Pancreas (tissue), 10 donors: ENCODE data around the gene NEUROG3. TPM values are rescaled to one million over a fixed set of nuclear protein-coding genes. Genes with fewer than 3 reads are reported as not detected.

Experiments
- ATAC-seq, 4 donors: fragments of 200-7000 bp; cut with Tn5 transposase; one replicate each; pipeline versions ENCODE4 v1.8.0 to v1.9.1; 2020; ENCODE audit warnings: mild to moderate bottlenecking in 4 of 4, moderate library complexity in 4 of 4
- DNase-seq, 6 donors: peaks; one replicate each; pipeline ENCODE4 v3.0.0-alpha.2; 2020
- FAIRE-seq: peaks from 2 replicates; lab custom pipeline; 2012; peaks lifted over from hg19 to GRCh38; lab: Jason Lieb, UNC
- H3K27ac ChIP-seq, 4 donors: fragments of 200-600 bp; sonication (generic); 1 replicate in 3 of 4; 2 replicates in 1 of 4; pipeline versions ENCODE4 v1.5.0 to v1.8.0; 2020
- H3K27me3 ChIP-seq, 4 donors: fragments of 200-600 bp; one replicate each; pipeline ENCODE4 v1.8.0; 2021
- H3K36me3 ChIP-seq, 3 donors: fragments of 200-600 bp; sonication (generic) in 1 of 3; one replicate each; pipeline versions ENCODE4 v1.5.0 to v1.8.0; 2020 to 2021
- H3K4me1 ChIP-seq, 3 donors: fragments of 200-600 bp; one replicate each; pipeline ENCODE4 v1.8.0; 2021
- H3K4me3 ChIP-seq, 4 donors: fragments of 200-600 bp; sonication (generic) in 2 of 4; one replicate each; pipeline versions ENCODE4 v1.5.0 to v1.8.0; 2020 to 2021
- H3K9me3 ChIP-seq, 4 donors: fragments of 200-600 bp; one replicate each; pipeline ENCODE4 v1.8.0; 2021
- WGBS, 2 donors: extraction: QIAGEN DNeasy Blood & Tissue Kit; methylation state at CpG; one replicate each; pipeline ENCODE4 v1.1.7; 2013; 5-methylcytosine and 5-hydroxymethylcytosine counted together
- intact Hi-C, 3 donors: fragments of 100-400 bp; cut with DNase I; formaldehyde crosslinking; loops; one replicate each; pipeline versions ENCODE4 v1.11.1 to v1.14.2; 2022
- polyA plus RNA-seq, 2 donors: library from polyadenylated mRNA; stranded (reverse); fragments of 200-250 nt; gene quantifications; one replicate each; pipeline ENCODE4 v1.2.3, GENCODE V29; 2013
- total RNA-seq, 6 donors: library from RNA; stranded (reverse); fragmentation: NEBNext Ultra II Directional in 4 of 6; extraction: Animal tissue kit (Norgen Biotek cat#: 25700) in 4 of 6; gene quantifications; one replicate each; pipeline versions ENCODE4 v1.2.1 to v1.2.4, GENCODE V29; 2021 to 2023
- TF ChIP-seq, protein P1 (sequence below), 4 donors: fragments of 200-600 bp; sonication (generic) in 3 of 4; IDR thresholded peaks; one replicate each; pipeline versions ENCODE4 v1.5.0 to v1.8.0; 2021; ENCODE audit warnings: antibody characterized with exemption in 4 of 4
- donor health status: healthy with polysubstance abuse.
- donor health status: DM: no; HTN: no; CAD: no; lungs with moderate emphysema.
- donor health status: DM: no; HTN: no; CAD: no.
- donor health status: control.
- donor health status: control.
- donor health status: Bipolar disorder and iron deficiency.
- donor health status: DM: yes; HTN: yes; CAD: no.
- donor health status: DM: no; HTN: no; CAD: no.
- donor health status: DM: no; HTN: no; CAD: no.
- donor health status: DM: yes; HTN: yes; CAD: no.

Gene NEUROG3
- total and polyA plus RNA-seq, 8 donors: 0.20 TPM; not detected in 7

DNA sequence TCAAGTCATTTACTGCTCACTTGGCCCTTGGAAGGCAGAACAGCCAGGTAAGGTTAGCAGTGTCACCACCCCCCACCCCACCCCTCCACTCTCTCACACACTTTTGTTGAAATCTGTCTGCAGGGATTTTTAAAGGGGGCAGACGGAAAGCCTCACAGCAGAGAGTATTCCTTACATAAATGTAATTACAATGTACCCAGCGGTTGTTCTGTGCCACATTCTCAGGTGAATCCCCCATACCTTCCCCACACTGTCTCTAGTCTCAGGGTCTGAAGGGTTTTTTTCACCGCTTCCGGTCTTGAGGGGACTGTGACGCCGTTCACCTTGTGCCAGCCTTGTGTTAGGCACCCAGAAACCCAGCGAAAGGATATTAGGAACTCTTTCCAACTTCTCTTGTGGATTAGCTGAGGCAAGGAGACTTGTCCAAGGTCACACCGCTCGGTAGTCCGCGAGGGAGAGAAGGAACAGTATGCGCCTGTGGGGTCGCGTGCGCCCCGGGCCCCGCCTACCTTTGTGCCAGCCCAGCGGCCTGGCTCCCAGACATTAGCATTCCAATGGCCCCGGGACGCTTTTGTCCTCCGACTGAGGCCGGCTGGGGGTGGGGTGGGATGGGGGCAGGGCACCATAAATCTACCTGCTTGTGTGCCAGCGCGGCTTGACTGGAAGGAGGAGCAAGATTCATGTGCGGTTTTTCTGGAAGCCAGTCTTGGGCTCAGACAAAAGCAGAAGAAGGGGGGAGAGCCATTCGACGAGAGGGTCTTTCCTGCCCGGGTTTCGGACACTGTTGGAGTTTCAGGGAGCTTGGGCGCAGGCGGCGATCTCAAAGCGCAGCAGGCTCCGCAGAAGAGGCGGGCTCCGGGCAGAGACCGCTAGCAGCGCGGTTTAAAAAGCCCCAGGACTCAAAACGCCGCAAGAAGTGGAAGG is 4.5 kb downstream of the NEUROG3 start:
- 4 to 5% methylated on average over 41 of the region's 41 CpGs for WGBS, 2 donors
- peaks cover 0 to 37% (median 7%) of the 10 kb centered on the region in 4 donors for H3K27me3 ChIP-seq
- DNase-seq: no peak

GRCh38 chr10:69567920-69568319 is 5.3 kb downstream of the NEUROG3 start:
- intact Hi-C loops: no loop called here
- FAIRE-seq: no peak
- Histone ChIP-seq H3K9me3 (no peaks in the 10 kb centered on the region), H3K27ac (no peak overlapping the region), H3K4me1 (no peaks in the 10 kb centered on the region), H3K4me3 (no peak overlapping the region), H3K36me3 (no peaks in the 10 kb centered on the region), H3K27me3 (peaks cover 0 to 30% (median 4%) of the 10 kb centered on the region in 4 donors)
- peak; percentile 46 to 85 (median 61) for ATAC-seq
- 7 to 10% methylated on average over 15 of the region's 15 CpGs for WGBS, 2 donors
- peak; percentile 15 to 83 (median 46) for DNase-seq
- TF ChIP-seq, protein P1, sequence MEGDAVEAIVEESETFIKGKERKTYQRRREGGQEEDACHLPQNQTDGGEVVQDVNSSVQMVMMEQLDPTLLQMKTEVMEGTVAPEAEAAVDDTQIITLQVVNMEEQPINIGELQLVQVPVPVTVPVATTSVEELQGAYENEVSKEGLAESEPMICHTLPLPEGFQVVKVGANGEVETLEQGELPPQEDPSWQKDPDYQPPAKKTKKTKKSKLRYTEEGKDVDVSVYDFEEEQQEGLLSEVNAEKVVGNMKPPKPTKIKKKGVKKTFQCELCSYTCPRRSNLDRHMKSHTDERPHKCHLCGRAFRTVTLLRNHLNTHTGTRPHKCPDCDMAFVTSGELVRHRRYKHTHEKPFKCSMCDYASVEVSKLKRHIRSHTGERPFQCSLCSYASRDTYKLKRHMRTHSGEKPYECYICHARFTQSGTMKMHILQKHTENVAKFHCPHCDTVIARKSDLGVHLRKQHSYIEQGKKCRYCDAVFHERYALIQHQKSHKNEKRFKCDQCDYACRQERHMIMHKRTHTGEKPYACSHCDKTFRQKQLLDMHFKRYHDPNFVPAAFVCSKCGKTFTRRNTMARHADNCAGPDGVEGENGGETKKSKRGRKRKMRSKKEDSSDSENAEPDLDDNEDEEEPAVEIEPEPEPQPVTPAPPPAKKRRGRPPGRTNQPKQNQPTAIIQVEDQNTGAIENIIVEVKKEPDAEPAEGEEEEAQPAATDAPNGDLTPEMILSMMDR (IDR thresholded peaks at IDR 0.05): no peak

More for the DNA sequence above, 4.5 kb downstream of the NEUROG3 start:
- no peaks in the 10 kb centered on the region for H3K36me3 ChIP-seq
- no peak overlapping the region for H3K4me3 ChIP-seq
- intact Hi-C loops: no loop called here
- H3K27ac ChIP-seq: no peak overlapping the region
- H3K4me1 ChIP-seq: no peaks in the 10 kb centered on the region
- FAIRE-seq (no peak), ATAC-seq (no peak)
- TF ChIP-seq, protein P1 (IDR thresholded peaks at IDR 0.05): no peak
- H3K9me3 ChIP-seq: no peaks in the 10 kb centered on the region

DNA sequence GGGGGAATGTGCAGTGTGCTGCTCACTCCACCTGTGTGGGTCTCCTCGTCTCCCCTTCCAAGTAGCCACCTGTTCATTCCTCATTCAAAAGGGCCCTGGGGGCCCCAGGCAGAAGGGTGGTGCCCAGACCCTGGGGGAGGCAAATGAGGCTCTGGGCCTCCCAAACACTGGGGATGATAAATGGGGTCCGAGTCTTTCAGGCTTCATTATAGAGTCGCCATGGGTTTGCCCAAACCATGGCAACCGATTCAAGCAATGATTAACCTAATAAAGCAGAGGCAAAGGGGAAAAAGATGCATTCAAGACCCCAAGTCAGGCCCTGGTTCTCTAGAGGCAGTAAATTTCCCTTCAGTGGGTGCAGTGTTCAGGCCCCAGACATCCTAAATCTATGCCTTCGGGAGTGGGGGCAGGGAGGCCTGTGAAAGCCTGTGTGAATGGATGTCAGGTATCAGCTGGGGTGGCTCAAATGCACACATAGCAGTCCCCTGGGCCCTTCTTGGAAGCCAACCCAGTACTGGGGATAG is 10.4 kb downstream of the NEUROG3 start:
- intact Hi-C loops: no loop called here
- H3K36me3 ChIP-seq: no peaks in the 10 kb centered on the region
- H3K9me3 ChIP-seq: no peaks in the 10 kb centered on the region
- no peak overlapping the region for H3K4me3 ChIP-seq
- TF ChIP-seq, protein P1 (IDR thresholded peaks at IDR 0.05): no peak
- FAIRE-seq (no peak), DNase-seq (no peak), ATAC-seq (no peak)
- 49 to 53% methylated on average over 5 of the region's 5 CpGs for WGBS, 2 donors
- peaks cover 0 to 4% (median 0%) of the 10 kb centered on the region in 4 donors for H3K27me3 ChIP-seq
- no peak overlapping the region for H3K27ac ChIP-seq
- H3K4me1 ChIP-seq: no peaks in the 10 kb centered on the region

DNA sequence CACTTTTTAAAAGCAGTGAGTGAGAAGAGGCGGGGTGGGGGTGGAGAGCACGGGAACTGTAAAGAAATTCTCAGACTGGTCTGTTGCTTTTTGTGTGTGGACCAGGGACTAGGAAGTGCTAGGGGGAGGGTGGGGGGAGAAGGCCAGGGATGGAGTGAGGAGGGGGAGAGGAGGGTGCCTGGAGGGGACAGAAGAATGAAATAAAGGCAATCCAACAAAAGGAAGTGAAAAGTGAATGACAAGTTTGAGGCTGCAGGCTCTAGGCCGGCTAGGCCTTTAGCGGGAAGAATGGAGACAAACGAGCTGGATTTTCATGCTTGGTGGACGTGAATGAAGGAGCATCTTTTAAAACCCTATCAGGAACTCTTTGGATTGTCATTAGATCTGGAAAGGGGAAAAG is 13.7 kb downstream of the NEUROG3 start:
- no peak for DNase-seq
- Histone ChIP-seq H3K27ac (no peak overlapping the region), H3K27me3 (no peaks in the 10 kb centered on the region), H3K9me3 (no peaks in the 10 kb centered on the region), H3K36me3 (no peaks in the 10 kb centered on the region), H3K4me1 (no peaks in the 10 kb centered on the region), H3K4me3 (no peak overlapping the region)
- FAIRE-seq: no peak
- intact Hi-C loops: no loop called here
- ATAC-seq: no peak
- TF ChIP-seq, protein P1 (IDR thresholded peaks at IDR 0.05): no peak
- 55 to 64% methylated on average over 6 of the region's 6 CpGs for WGBS, 2 donors
